ENCODE measurements around the gene SOX8. TPM values are rescaled to one million over a fixed set of nuclear protein-coding genes. Genes with fewer than 3 reads are reported as not detected.

SOX8 gene
- total and polyA plus RNA-seq, 7 donors, result under 0.01 to 3.4 (median 2.7) TPM; not detected in 1

DNA sequence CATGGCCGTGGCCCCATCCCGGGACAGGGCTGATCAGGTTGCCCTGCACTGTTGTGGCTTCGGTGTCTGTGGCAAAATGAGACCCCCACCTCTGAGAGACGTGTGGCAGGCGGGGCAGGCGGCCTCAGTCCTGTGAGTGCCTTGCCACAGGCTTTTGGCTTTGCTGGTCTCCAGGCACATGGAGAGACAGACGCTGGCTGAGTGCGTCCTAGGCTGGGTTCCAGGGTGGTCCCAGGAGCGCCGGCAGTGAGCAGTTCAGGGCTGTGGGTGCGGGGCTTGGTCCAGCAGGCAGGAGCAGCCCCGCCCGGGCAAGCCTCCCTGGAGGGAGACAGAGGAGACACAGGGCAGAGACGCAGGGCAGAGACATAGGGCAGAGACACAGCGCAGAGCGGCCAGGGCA, 29.2 kb downstream of the SOX8 start:
- no peak for DNase-seq
- H3K27me3 ChIP-seq, result peaks cover 0 to 38% (median 19%) of the 10 kb centered on the region in 3 donors
- H3K36me3 ChIP-seq, result no peaks in the 10 kb centered on the region
- H3K4me1 ChIP-seq, result no peaks in the 10 kb centered on the region
- intact Hi-C loops (cut with DNase I), result loop anchor here (10.0 kb wide), 1 partner anchor 76 kb away; no protein-coding TSS in a partner anchor
- no peak overlapping the region for H3K27ac ChIP-seq
- H3K4me3 ChIP-seq, result no peak overlapping the region
- 67 to 73% methylated on average over 16 of the region's 16 CpGs for WGBS, 2 donors
- TF ChIP-seq POLR2AphosphoS5 (IDR thresholded peaks at IDR 0.05) (no peak), POLR2A (IDR thresholded peaks at IDR 0.05) (no peak), EP300 (IDR thresholded peaks at IDR 0.05) (no peak)
- TF ChIP-seq, protein P1, sequence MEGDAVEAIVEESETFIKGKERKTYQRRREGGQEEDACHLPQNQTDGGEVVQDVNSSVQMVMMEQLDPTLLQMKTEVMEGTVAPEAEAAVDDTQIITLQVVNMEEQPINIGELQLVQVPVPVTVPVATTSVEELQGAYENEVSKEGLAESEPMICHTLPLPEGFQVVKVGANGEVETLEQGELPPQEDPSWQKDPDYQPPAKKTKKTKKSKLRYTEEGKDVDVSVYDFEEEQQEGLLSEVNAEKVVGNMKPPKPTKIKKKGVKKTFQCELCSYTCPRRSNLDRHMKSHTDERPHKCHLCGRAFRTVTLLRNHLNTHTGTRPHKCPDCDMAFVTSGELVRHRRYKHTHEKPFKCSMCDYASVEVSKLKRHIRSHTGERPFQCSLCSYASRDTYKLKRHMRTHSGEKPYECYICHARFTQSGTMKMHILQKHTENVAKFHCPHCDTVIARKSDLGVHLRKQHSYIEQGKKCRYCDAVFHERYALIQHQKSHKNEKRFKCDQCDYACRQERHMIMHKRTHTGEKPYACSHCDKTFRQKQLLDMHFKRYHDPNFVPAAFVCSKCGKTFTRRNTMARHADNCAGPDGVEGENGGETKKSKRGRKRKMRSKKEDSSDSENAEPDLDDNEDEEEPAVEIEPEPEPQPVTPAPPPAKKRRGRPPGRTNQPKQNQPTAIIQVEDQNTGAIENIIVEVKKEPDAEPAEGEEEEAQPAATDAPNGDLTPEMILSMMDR (IDR thresholded peaks at IDR 0.05), result no peak
- H3K9me3 ChIP-seq, result no peaks in the 10 kb centered on the region

- H3K36me3 ChIP-seq, result no peaks in the 10 kb centered on the region
- H3K9me3 ChIP-seq, result no peaks in the 10 kb centered on the region
- TF ChIP-seq POLR2AphosphoS5 (IDR thresholded peaks at IDR 0.05), result no peak
- TF ChIP-seq, protein P1 (IDR thresholded peaks at IDR 0.05), result no peak
- no peak for TF ChIP-seq EP300 (IDR thresholded peaks at IDR 0.05)
- TF ChIP-seq POLR2A (IDR thresholded peaks at IDR 0.05), result no peak
- intact Hi-C loops (cut with DNase I), result loop anchor here (10.0 kb wide), 1 partner anchor 77 kb away; no protein-coding TSS in a partner anchor
- peaks cover 0 to 38% (median 19%) of the 10 kb centered on the region in 3 donors for H3K27me3 ChIP-seq
- no peak overlapping the region for H3K4me3 ChIP-seq
- H3K4me1 ChIP-seq, result no peaks in the 10 kb centered on the region
- no peak for DNase-seq
- WGBS, 2 donors, result 84 to 88% methylated on average over 37 of the region's 37 CpGs
- H3K27ac ChIP-seq, result no peak overlapping the region
Measured at GRCh38 chr16:1011316-1012082, 29.9 kb downstream of the SOX8 start.

DNA sequence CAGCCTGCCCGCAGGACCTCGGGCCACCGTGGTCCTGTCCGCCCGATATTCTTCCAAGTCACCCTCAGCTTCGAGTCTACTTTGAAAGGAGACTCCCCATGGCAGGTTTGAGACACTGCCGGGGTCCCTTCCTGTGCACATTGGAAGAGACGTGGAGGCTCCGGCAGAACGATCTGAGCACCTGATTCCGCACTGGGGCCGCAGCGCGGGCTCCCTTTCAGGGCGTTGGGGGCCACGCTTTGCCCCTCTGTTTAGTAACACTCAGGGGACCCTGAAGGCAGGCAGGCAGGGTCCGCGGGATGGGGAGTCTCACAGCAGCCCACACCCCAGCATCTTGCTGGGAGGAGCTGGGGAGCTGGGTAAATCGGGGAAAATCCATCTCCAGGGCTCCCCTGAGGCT, 30.6 kb downstream of the SOX8 start:
- Histone ChIP-seq H3K4me3 (no peak overlapping the region), H3K4me1 (no peaks in the 10 kb centered on the region), H3K36me3 (no peaks in the 10 kb centered on the region), H3K9me3 (no peaks in the 10 kb centered on the region), H3K27ac (no peak overlapping the region), H3K27me3 (peaks cover 0 to 38% (median 19%) of the 10 kb centered on the region in 3 donors)
- TF ChIP-seq POLR2AphosphoS5 (IDR thresholded peaks at IDR 0.05) (no peak), POLR2A (IDR thresholded peaks at IDR 0.05) (no peak), EP300 (IDR thresholded peaks at IDR 0.05) (no peak)
- TF ChIP-seq, protein P1 (IDR thresholded peaks at IDR 0.05), result no peak
- intact Hi-C loops (cut with DNase I), result loop anchor here (10.0 kb wide), 1 partner anchor 77 kb away; no protein-coding TSS in a partner anchor
- 88 to 92% methylated on average over 19 of the region's 19 CpGs for WGBS, 2 donors
- DNase-seq, result no peak

- Histone ChIP-seq H3K36me3 (no peaks in the 10 kb centered on the region), H3K4me3 (no peak overlapping the region), H3K9me3 (no peaks in the 10 kb centered on the region), H3K4me1 (no peaks in the 10 kb centered on the region), H3K27ac (no peak overlapping the region), H3K27me3 (peaks cover 0 to 34% (median 19%) of the 10 kb centered on the region in 3 donors)
- WGBS, 2 donors, result 76 to 84% methylated on average over 28 of the region's 28 CpGs
- no peak for DNase-seq
- TF ChIP-seq POLR2A (IDR thresholded peaks at IDR 0.05), result no peak
- TF ChIP-seq, protein P1 (IDR thresholded peaks at IDR 0.05), result no peak
- no peak for TF ChIP-seq POLR2AphosphoS5 (IDR thresholded peaks at IDR 0.05)
- no peak for TF ChIP-seq EP300 (IDR thresholded peaks at IDR 0.05)
- intact Hi-C loops (cut with DNase I), result loop anchor here (10.0 kb wide), 1 partner anchor 78 kb away; no protein-coding TSS in a partner anchor
Measured at GRCh38 chr16:1012722-1013592, 31.4 kb downstream of the SOX8 start.

Measured in sigmoid colon (tissue), 7 donors.